Skeletal muscle tissue (tissue), 4 donors: Measurements from ENCODE around the gene RNLS. TPM values are rescaled to one million over a fixed set of nuclear protein-coding genes. Genes with fewer than 3 reads are reported as not detected.
"Not testable (repeated sequence)": the region's sequence is repeated elsewhere in the genome, so short reads cannot be mapped to it uniquely, and the experiment has no call there.

Source experiments
- H3K27ac ChIP-seq: one replicate; pipeline ENCODE4 v1.7.0; 2013; ENCODE audit warnings: mild to moderate bottlenecking, low read depth, low read length, inconsistent platforms
- H3K27me3 ChIP-seq, 3 donors: one replicate each; pipeline ENCODE4 v1.7.0; 2013; ENCODE audit warnings: low read length in 3 of 3; ENCODE audit not compliant: control insufficient read depth in 3 of 3, insufficient read depth in 3 of 3
- H3K36me3 ChIP-seq, 3 donors: one replicate each; pipeline ENCODE4 v1.7.0; 2013; ENCODE audit warnings: low read length in 3 of 3; ENCODE audit not compliant: control insufficient read depth in 3 of 3, insufficient read depth in 3 of 3
- H3K4me1 ChIP-seq, 3 donors: one replicate each; pipeline ENCODE4 v1.7.0; 2013; ENCODE audit warnings: low read length in 3 of 3, mild to moderate bottlenecking in 3 of 3; ENCODE audit not compliant: control insufficient read depth in 3 of 3, insufficient read depth in 3 of 3
- H3K4me3 ChIP-seq, 3 donors: one replicate each; pipeline ENCODE4 v1.7.0; 2013; ENCODE audit warnings: low read length in 3 of 3
- H3K9ac ChIP-seq, 3 donors: one replicate each; pipeline ENCODE4 v1.7.0; 2013; ENCODE audit warnings: low read length in 3 of 3, mild to moderate bottlenecking in 3 of 3, moderate library complexity in 2 of 3, low read depth in 1 of 3
- H3K9me3 ChIP-seq, 3 donors: one replicate each; pipeline ENCODE4 v1.7.0; 2013; ENCODE audit warnings: low read length in 3 of 3; ENCODE audit not compliant: control insufficient read depth in 3 of 3
- total RNA-seq: library from RNA; depleted of rRNA; stranded (reverse); fragments of >200 nt; gene quantifications from one replicate; pipeline ENCODE4 v1.2.3, GENCODE V29; 2014
- donor health status: Osteomylitis.

The RNLS gene
- total RNA-seq, 1 donor from 2014 or later: 4.7 TPM

- H3K9ac ChIP-seq: no peak overlapping the region
- peak overlapping the region; percentile 11 for H3K27ac ChIP-seq
Measured at GRCh38 chr10:88281592-88282347, 301.3 kb downstream of the RNLS start.

GRCh38 chr10:88280518-88280917 is 302.6 kb downstream of the RNLS start:
- no peak overlapping the region for H3K9ac ChIP-seq
- H3K4me3 ChIP-seq: no peak overlapping the region

More at GRCh38 chr10:88281592-88282347, 301.3 kb downstream of the RNLS start:
- no peaks in the 10 kb centered on the region for H3K36me3 ChIP-seq
- no peaks in the 10 kb centered on the region for H3K9me3 ChIP-seq
- H3K4me3 ChIP-seq: no peak overlapping the region
- H3K4me1 ChIP-seq: peaks cover 0 to 11% (median 0%) of the 10 kb centered on the region in 3 donors
- H3K27me3 ChIP-seq: no peaks in the 10 kb centered on the region

GRCh38 chr10:88278912-88279311 is 304.2 kb downstream of the RNLS start:
- Histone ChIP-seq H3K27me3 (no peaks in the 10 kb centered on the region), H3K9ac (no peak overlapping the region), H3K9me3 (no peaks in the 10 kb centered on the region), H3K4me3 (no peak overlapping the region), H3K27ac (no peak overlapping the region), H3K4me1 (peaks cover 0 to 11% (median 0%) of the 10 kb centered on the region in 3 donors), H3K36me3 (no peaks in the 10 kb centered on the region)

More at GRCh38 chr10:88280518-88280917, 302.6 kb downstream of the RNLS start:
- Histone ChIP-seq H3K9me3 (no peaks in the 10 kb centered on the region), H3K4me1 (peaks cover 0 to 11% (median 0%) of the 10 kb centered on the region in 3 donors), H3K27me3 (no peaks in the 10 kb centered on the region), H3K27ac (no peak overlapping the region), H3K36me3 (no peaks in the 10 kb centered on the region)

- H3K27me3 ChIP-seq, H3K9me3 ChIP-seq, H3K4me1 ChIP-seq, H3K27ac ChIP-seq, H3K4me3 ChIP-seq, H3K36me3 ChIP-seq, H3K9ac ChIP-seq: not testable (repeated sequence)
Measured at GRCh38 chr10:88276945-88277344, 306.2 kb downstream of the RNLS start.

- H3K36me3 ChIP-seq: no peaks in the 10 kb centered on the region
- peaks cover 0 to 4% (median 0%) of the 10 kb centered on the region in 3 donors for H3K4me1 ChIP-seq
- no peaks in the 10 kb centered on the region for H3K9me3 ChIP-seq
- no peak overlapping the region for H3K4me3 ChIP-seq
- no peak overlapping the region for H3K27ac ChIP-seq
- H3K27me3 ChIP-seq: no peaks in the 10 kb centered on the region
- H3K9ac ChIP-seq: no peak overlapping the region
Measured at GRCh38 chr10:88274286-88274685, 308.8 kb downstream of the RNLS start.

DNA sequence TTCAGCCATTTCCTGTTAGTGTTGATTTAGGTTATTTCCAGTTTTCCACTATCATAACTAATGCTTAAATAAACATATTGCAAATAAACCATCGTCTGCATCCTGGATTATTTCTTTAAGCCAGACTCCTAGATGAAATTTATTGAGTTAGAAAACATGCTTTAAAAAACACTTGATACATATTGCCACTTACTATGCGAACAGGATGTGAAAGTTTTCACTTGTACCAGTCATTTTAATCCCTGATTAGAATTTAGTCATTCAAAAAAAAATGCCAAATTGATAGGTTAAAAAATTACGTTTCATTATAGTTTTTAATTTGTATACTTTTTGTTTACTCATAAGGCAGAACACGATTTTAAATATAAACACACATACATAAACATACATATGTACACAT is 309.6 kb downstream of the RNLS start:
- Histone ChIP-seq H3K27ac (no peak overlapping the region), H3K9me3 (no peaks in the 10 kb centered on the region), H3K36me3 (no peaks in the 10 kb centered on the region), H3K4me3 (no peak overlapping the region), H3K9ac (no peak overlapping the region), H3K4me1 (peaks cover 0 to 4% (median 0%) of the 10 kb centered on the region in 3 donors), H3K27me3 (no peaks in the 10 kb centered on the region)

GRCh38 chr10:88271761-88272543 is 311.2 kb downstream of the RNLS start:
- no peak overlapping the region for H3K27ac ChIP-seq
- no peaks in the 10 kb centered on the region for H3K9me3 ChIP-seq
- H3K4me1 ChIP-seq: peaks cover 0 to 4% (median 0%) of the 10 kb centered on the region in 3 donors
- no peaks in the 10 kb centered on the region for H3K36me3 ChIP-seq
- H3K9ac ChIP-seq: no peak overlapping the region
- no peaks in the 10 kb centered on the region for H3K27me3 ChIP-seq
- no peak overlapping the region for H3K4me3 ChIP-seq

GRCh38 chr10:88270871-88271713 is 312.0 kb downstream of the RNLS start:
- Histone ChIP-seq H3K36me3 (no peaks in the 10 kb centered on the region), H3K9me3 (no peaks in the 10 kb centered on the region), H3K4me1 (peaks cover 1 to 8% (median 3%) of the 10 kb centered on the region in 3 donors), H3K9ac (no peak overlapping the region), H3K27ac (no peak overlapping the region), H3K27me3 (no peaks in the 10 kb centered on the region), H3K4me3 (no peak overlapping the region)

DNA sequence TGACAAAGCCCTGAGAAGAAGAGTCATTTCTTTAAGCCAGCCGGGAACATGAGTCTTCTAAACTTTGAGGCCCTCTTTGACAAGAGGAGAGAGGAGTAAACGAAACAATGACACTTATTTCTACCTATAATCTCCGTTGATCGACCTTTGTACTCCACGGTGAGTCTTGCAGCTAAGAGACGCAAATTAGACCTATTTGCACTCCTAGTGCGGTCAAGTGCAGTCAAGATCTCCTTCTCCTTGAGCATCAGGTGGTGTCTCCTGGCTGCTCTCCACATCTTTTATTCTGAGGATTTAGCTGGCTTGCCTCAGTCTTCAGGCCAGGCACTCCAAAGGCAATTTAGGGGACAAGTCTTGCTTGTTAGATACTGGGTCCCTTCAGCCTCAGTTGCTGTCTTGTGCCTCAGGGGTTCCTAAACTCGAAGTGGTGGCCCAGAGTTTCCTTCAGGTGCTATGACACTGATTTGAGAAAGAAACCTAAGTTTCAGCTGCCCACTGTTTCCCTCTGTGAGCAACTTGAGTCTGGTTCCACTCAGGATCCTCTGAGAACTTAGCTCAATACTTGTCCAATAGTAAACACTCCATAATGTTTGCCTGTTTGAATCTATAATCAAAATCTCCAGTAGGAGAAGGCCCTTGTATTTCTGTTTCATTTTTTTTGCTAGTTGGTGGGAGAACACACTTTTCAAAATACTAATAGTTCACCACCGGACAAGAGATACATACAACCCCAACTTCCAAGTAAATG is 312.9 kb downstream of the RNLS start:
- Histone ChIP-seq H3K27me3 (no peaks in the 10 kb centered on the region), H3K27ac (no peak overlapping the region), H3K9ac (no peak overlapping the region), H3K9me3 (no peaks in the 10 kb centered on the region), H3K4me1 (peaks cover 4 to 8% (median 4%) of the 10 kb centered on the region in 3 donors), H3K36me3 (no peaks in the 10 kb centered on the region), H3K4me3 (no peak overlapping the region)
